NCI-H1105 (cell line): ENCODE data around the gene AK5.

ENCODE experiments used
- DNase-seq: peaks from one replicate; lab custom pipeline; 2025; lab: John Stamatoyannopoulos, UW

AK5 gene

GRCh38 chr1:77543822-77544448 lies 262.1 kb downstream of the AK5 start:
- DNase-seq: no peak

- no peak for DNase-seq
Measured at GRCh38 chr1:77544845-77545244, 263.0 kb downstream of the AK5 start.

GRCh38 chr1:77545970-77546369 lies 264.2 kb downstream of the AK5 start:
- no peak for DNase-seq

- DNase-seq: no peak
Measured at GRCh38 chr1:77546890-77547289, 265.1 kb downstream of the AK5 start.

- no peak for DNase-seq
Measured at GRCh38 chr1:77548285-77548684, 266.5 kb downstream of the AK5 start.

- no peak for DNase-seq
Measured at GRCh38 chr1:77550135-77550534, 268.3 kb downstream of the AK5 start.

GRCh38 chr1:77552626-77553025 lies 270.8 kb downstream of the AK5 start:
- no peak for DNase-seq

- no peak for DNase-seq
Measured at GRCh38 chr1:77553568-77554291, 271.9 kb downstream of the AK5 start.

GRCh38 chr1:77556045-77556444 lies 274.2 kb downstream of the AK5 start:
- no peak for DNase-seq

- no peak for DNase-seq
Measured at GRCh38 chr1:77557053-77557452, 275.2 kb downstream of the AK5 start.

- no peak for DNase-seq
Measured at GRCh38 chr1:77558591-77559164, 276.9 kb downstream of the AK5 start.

GRCh38 chr1:77560741-77561140 lies 278.9 kb downstream of the AK5 start:
- DNase-seq: no peak

- no peak for DNase-seq
Measured at GRCh38 chr1:77562596-77563150, 280.9 kb downstream of the AK5 start.

GRCh38 chr1:77565321-77565720 lies 283.5 kb downstream of the AK5 start:
- no peak for DNase-seq

- no peak for DNase-seq
Measured at GRCh38 chr1:77571642-77572041, 289.8 kb downstream of the AK5 start.

GRCh38 chr1:77579547-77579946 lies 297.7 kb downstream of the AK5 start:
- DNase-seq: no peak

- no peak for DNase-seq
Measured at GRCh38 chr1:77582905-77583304, 301.1 kb downstream of the AK5 start.

GRCh38 chr1:77583483-77583882 lies 301.7 kb downstream of the AK5 start:
- DNase-seq: no peak

GRCh38 chr1:77584884-77585283 lies 303.1 kb downstream of the AK5 start:
- no peak for DNase-seq

- DNase-seq: no peak
Measured at GRCh38 chr1:77585610-77586314, 303.9 kb downstream of the AK5 start.

- DNase-seq: no peak
Measured at GRCh38 chr1:77589231-77589630, 307.4 kb downstream of the AK5 start.

- no peak for DNase-seq
Measured at GRCh38 chr1:77590651-77591050, 308.8 kb downstream of the AK5 start.

- DNase-seq: no peak
Measured at GRCh38 chr1:77592906-77593305, 311.1 kb downstream of the AK5 start.
